GM19351 (cell line): Measurements from ENCODE around the gene USP9X.
"Not testable (repeated sequence)": the region's sequence is repeated elsewhere in the genome, so short reads cannot be mapped to it uniquely, and the experiment has no call there.

ENCODE experiments used
- ATAC-seq: cut with Tn5 transposase; IDR thresholded peaks from one replicate; pipeline ENCODE4 v1.9.1; 2021; ENCODE audit warnings: mild to moderate bottlenecking, moderate library complexity; ENCODE audit not compliant: unreplicated experiment

Gene USP9X

GRCh38 chrX:41276661-41277506 is 191.6 kb downstream of the USP9X start:
- ATAC-seq, result no peak

- ATAC-seq, result not testable (repeated sequence)
Measured at GRCh38 chrX:41282307-41282706, 197.1 kb downstream of the USP9X start.

DNA sequence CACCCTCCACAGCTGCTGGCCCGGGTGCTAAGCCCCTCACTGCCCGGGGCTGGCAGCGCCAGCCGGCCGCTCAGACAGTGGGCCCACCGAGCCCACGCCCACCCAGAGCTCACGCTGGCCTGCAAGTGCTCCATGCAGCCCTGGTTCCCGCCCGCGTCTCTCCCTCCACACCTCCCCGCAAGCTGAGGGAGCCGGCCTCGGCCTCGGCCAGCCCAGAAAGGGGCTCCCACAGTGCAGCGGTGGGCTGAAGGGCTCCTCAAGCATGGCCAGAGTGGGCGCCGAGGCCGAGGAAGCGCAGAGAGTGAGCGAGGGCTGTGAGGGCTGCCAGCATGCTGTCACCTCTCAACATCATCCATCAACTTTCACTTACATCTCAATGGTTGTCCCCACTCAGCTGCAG is 200.7 kb downstream of the USP9X start:
- not testable (repeated sequence) for ATAC-seq
